Body of pancreas (tissue), 2 donors: ENCODE data around the gene GTPBP4. TPM values are rescaled to one million over a fixed set of nuclear protein-coding genes. Genes with fewer than 3 reads are reported as not detected.

Experiments used
- total RNA-seq, 2 donors: library from RNA; depleted of rRNA; stranded (reverse); fragments of >200 nt; gene quantifications; one replicate each; pipeline ENCODE4 v1.1.0, GENCODE V29; 2016

The GTPBP4 gene
- total RNA-seq, 2 donors from 2014 or later = 8.3 to 20.4 TPM

Other genes starting within 250 kb of the GTPBP4 start
- gene LARP4B, start 56.7 kb upstream of the GTPBP4 start, total RNA-seq = 10 to 100 TPM; 41.0 to 61.6 TPM
- not detected for gene IDI2, start 37.4 kb downstream of the GTPBP4 start, total RNA-seq
- gene IDI1, start 60.7 kb downstream of the GTPBP4 start, total RNA-seq = 10 to 100 TPM; 15.6 to 20.4 TPM
- 10 to 100 TPM in 1 of 2 donors, 1 to 10 TPM in 1; 9.9 to 14.3 TPM for gene WDR37, start 68.0 kb downstream of the GTPBP4 start, total RNA-seq